GM15510 (cell line): Measurements from ENCODE around the gene MRPL39.

Source experiments
- POLR2A ChIP-seq: IDR thresholded peaks from 3 replicates; pipeline ENCODE4 v1.6.1; 2011; ENCODE audit warnings: borderline replicate concordance; ENCODE audit not compliant: insufficient read length; ENCODE audit errors: extremely low read depth

Gene MRPL39

DNA sequence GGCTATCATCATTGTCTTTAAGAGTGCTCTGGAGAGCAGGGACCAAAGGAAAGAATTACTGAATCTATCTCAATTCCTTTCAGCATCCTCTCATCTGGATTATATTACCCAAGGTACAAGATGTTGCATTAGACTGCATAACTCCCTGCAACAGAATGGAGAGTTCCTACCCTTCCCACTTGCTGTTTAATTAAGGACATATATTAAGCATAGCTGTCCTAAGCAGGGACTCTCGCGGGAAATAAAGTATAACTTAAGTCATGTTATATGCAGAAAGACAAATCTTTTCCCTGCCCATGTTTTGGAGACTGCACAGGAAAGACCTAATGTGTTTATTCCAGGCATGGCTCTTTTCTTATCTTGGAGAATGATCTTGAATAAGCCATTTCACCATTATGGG is 25.0 kb upstream of the MRPL39 start:
- no peak for TF ChIP-seq POLR2A

DNA sequence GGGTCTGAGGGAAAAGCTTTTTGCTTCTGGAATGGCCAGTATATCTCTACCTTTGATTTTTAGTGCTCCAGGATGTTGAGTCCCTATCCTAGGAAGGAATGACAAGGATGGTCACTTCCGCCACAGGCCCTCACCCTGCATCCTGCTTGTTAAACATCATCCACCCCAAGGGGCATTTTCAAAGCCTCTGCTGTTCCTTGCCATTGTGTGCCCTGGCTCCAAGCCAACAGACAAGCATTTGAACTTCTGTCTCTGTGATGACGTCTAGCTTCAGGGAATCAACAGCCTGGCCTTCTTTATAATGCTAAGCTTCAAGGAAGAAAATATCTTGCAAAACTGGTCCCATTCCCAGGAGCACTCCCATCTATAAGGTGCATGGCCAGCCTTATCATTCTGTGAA is 19.5 kb upstream of the MRPL39 start:
- TF ChIP-seq POLR2A, result no peak

GRCh38 chr21:25625036-25625435 is 17.8 kb upstream of the MRPL39 start:
- no peak for TF ChIP-seq POLR2A

GRCh38 chr21:25624511-25624910 is 17.2 kb upstream of the MRPL39 start:
- TF ChIP-seq POLR2A, result no peak

- no peak for TF ChIP-seq POLR2A
Measured at GRCh38 chr21:25619198-25619597, 11.9 kb upstream of the MRPL39 start.

DNA sequence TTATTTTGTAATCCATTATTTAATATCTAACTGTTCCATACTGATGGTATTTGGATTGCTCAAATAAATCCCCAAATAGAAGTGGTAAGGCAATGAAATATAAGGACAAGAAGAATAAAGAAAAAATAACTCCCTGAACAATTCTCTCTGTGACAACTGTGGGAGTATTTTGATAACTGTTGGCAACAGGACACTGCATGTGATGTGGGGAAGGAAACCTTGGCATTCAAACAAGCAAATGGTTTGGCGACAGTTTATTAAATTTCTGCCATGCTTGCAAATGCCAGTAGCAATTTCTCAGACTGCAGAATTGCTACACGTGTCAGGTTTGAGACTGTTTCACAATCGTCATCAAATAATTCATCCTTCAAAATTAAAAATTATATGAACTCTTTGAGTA is 8.6 kb upstream of the MRPL39 start:
- TF ChIP-seq POLR2A, result no peak

GRCh38 chr21:25614441-25614840 is 7.2 kb upstream of the MRPL39 start:
- TF ChIP-seq POLR2A, result no peak

DNA sequence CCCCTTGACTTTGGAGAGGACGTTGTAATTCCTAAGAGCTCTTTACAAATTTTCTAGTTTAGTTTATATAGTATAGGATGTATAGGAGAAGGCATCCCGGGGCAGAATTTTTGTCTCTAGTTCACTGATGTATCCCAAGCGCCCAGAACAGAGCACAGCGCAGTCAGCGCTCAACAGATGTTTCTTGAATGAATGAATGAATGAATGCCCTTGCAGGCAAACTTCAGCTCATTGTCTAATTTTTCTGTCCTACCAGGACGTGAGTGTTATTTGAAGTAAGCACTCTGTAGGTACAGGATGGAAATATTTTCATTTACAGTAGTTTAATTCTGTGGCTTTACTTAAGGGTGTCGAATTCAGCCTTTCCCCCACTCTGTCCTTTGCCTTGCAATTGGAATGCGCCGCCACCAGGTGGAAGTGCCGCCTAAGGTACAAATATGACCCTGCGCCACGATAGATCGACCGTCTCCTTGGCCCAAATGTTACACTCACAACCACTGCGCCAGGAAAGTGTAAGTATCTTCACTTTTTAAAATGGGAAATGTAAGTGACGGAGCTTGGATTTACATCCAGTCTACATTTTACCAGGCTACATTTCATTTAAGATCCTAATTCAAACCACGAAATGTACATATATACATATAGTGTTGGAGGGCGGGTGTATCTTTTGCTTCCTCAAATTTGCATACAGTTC is 910 bp upstream of the MRPL39 start:
- no peak for TF ChIP-seq POLR2A

DNA sequence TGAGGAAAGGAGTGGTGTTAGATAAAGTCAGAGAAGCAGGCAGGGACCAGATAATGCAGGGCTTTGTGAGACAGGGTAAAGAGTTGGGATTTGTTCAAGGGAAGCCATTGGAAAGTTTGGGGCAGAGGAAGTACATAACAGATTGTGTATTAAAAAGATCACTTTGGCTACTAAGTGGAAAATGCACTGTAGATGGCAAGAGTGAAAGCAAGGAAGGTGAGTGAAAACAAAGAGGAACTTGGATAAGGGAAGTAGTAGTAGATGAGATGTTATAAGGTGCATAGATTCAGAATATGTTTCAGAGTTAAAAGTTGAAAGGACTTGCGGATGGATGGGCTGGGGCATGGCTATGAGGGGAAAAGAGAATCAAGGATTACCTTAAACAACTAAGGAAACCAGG is 17.4 kb downstream of the MRPL39 start:
- TF ChIP-seq POLR2A, result no peak

GRCh38 chr21:25586791-25587190 is 20.5 kb downstream of the MRPL39 start:
- TF ChIP-seq POLR2A, result no peak

DNA sequence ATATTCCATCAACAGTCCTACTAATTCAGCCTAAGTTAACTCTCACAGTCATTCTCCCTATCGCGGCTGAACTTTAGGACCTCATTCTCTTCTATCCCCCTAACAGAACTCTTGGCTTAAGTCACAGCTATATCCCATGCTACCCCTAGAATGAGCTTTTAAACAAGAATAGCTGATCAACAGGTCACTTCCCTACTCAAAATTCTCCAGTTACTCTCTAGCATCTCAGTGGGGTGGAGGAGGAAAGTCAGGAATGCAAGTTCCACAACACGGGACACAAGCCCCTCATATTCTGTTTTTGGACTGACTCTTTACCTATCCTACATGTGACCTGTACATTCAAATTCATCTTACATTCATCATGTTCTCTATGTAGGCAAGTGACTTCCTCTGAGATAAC is 21.0 kb downstream of the MRPL39 start:
- no peak for TF ChIP-seq POLR2A

DNA sequence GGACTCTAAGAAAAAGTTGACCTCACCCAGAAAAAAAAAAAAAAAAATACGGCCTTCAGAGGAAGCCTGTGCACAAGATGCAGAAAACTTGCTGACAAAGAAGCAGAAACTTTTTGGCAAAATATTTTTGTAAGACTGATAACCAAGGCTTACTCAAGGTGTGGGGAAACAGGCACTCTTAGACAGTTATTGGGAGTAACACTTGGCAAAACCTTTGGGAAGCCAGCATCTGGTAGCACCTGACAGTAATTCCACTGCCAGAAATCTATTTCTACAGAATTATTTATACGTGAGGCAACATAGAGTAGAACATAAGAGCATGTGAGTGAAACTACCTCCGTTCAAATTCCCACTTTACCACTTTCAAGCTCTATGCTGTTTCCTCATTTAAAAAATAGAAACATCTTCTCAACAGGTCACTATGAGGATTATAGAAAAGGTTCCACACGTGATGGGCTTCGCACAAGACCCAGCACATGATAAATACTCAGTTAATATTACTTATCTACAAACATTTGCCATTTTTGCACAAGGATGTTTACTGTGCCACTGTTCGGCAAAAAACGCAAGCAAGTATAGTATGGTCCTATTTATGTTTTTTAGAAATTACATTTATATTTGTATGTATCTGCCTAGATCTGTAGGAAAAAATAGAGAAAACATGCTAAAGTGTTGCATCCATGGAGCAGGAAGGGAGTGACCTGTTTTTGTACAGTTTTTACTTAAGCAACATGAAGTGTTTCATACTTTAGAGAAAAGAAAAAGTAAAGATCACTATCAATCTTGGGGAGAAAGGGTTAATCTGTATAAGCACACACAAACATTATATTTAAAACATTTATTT is 22.2 kb downstream of the MRPL39 start:
- no peak for TF ChIP-seq POLR2A

DNA sequence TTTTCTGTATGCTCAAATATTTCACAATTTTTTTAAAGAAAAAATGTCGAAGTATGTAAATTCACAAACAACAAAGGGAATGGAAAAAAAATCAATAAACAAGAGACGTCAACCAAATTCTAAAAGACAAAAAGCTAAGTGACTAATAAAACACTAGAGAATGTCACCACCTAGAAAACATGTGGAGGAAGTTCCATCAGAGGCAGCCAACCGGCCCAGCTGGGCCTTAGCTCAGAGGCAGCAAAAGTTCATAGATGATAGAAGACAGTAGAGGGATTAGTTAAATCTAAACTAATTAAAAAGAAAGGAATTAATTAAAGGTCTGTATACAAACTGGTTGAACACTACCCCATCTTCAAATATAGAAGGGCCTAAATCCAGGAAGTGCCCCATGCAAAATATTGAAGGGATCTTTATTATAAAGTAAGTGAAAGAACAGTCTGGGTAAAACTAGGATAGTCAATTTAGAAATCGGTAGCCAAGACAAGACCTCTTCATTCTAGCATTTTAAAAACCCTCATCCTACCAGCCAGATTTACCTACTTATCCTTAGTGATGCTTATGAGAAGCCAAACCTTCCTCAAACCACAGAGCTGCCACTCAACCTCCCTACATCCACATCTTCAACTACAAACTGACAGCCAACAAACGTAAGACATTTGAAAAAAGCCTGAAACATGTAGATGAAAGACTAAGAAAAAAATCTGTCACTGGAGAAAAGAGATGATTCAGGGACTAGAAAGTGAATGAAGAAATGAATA is 23.7 kb downstream of the MRPL39 start:
- no peak for TF ChIP-seq POLR2A

DNA sequence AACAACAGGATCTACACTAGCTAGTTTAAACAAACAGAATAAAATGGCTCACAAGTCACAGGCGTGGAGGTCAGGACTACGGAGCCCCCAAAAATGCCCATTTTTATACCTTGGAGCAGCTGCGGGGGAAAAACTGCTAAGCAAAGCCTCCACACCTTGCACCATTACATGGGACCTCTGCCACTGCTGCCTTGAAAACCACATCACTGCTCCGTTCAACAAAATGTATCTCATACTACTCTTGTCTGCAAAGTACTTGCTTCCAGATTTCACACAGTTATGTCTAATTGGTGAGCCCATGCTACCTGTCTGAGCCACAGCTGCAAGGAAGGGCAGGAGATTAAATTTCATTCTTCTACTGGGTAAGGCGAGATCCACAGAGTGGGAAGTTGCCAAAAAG is 24.4 kb downstream of the MRPL39 start:
- TF ChIP-seq POLR2A, result no peak

GRCh38 chr21:25582164-25582790 is 25.0 kb downstream of the MRPL39 start:
- TF ChIP-seq POLR2A, result peak; percentile 7
